Measurements from ENCODE around the gene UNC5C. TPM values are rescaled to one million over a fixed set of nuclear protein-coding genes. Genes with fewer than 3 reads are reported as not detected.

The UNC5C gene
- total and polyA plus RNA-seq, 2 of the 4 experiments (the other 2 are of a cell fraction): under 0.01 TPM

- dilution Hi-C loops (cut with HindIII; ENCODE audit: low sequenced_read_pairs, unreplicated experiment): no loop called here
- H3K36me3 ChIP-seq (ENCODE audit: control insufficient read depth, insufficient read depth, low read length): no peaks in the 10 kb centered on the region
- H4K5ac ChIP-seq (ENCODE audit: low read depth, low read length): no peak overlapping the region
- no peak overlapping the region for H3K4me3 ChIP-seq (ENCODE audit: insufficient read depth, low read depth, low read length)
- DNase-seq: no peak
- WGBS, 2 experiments (ENCODE audit: extremely low coverage in 2 of 2, insufficient read length in 1 of 2): 60% methylated on average over 2 of the region's 6 CpGs; no CpG with 5 or more reads in 1 of the 2 experiments
- intact Hi-C loops (cut with micrococcal nuclease): loop anchor here (10.0 kb wide), 2 partner anchors 352 to 872 kb away; no protein-coding TSS in a partner anchor
- H3K9me1 ChIP-seq (ENCODE audit: insufficient read depth, low read length): no peaks in the 10 kb centered on the region
- H2BK15ac ChIP-seq (ENCODE audit: low read depth, low read length): no peak overlapping the region
- no peak overlapping the region for H4K91ac ChIP-seq (ENCODE audit: insufficient read depth, low read depth, low read length)
- no peak overlapping the region for H2AK9ac ChIP-seq (replicated peaks; ENCODE audit: low read depth, low read length, poor library complexity)
- ATAC-seq (ENCODE audit: low read depth): no peak
- H3K9me3 ChIP-seq (ENCODE audit: control insufficient read depth, insufficient read depth, low read length): no peaks in the 10 kb centered on the region
- no peak overlapping the region for H3K23ac ChIP-seq (ENCODE audit: low read depth, low read length)
- no peaks in the 10 kb centered on the region for H4K20me1 ChIP-seq (ENCODE audit: insufficient read depth, low read length)
- no peak overlapping the region for H3K4me2 ChIP-seq (ENCODE audit: low read depth, low read length)
- no peak overlapping the region for H4K8ac ChIP-seq (ENCODE audit: low read depth in 2 of 2, low read length in 2 of 2)
- no peak overlapping the region for H3K56ac ChIP-seq (ENCODE audit: extremely low read depth, insufficient read depth, low read length)
- no peak for TF ChIP-seq FOS (IDR thresholded peaks at IDR 0.05; ENCODE audit: low read depth, low read length)
- no peak for TF ChIP-seq USF2 (IDR thresholded peaks at IDR 0.05; ENCODE audit: low read depth, low read length)
- no peak for TF ChIP-seq SMC3 (IDR thresholded peaks at IDR 0.05; ENCODE audit: low read depth, low read length)
- TF ChIP-seq RAD21 (IDR thresholded peaks at IDR 0.05; ENCODE audit: low read length): no peak
- no peak for TF ChIP-seq RFX5 (IDR thresholded peaks at IDR 0.05; ENCODE audit: low read depth, low read length)
- TF ChIP-seq CHD1 (IDR thresholded peaks at IDR 0.05; ENCODE audit: low read depth, low read length): no peak
- no peak for TF ChIP-seq NFE2L2 (IDR thresholded peaks at IDR 0.05; ENCODE audit: low read depth, low read length)
- no peak for TF ChIP-seq BHLHE40 (IDR thresholded peaks at IDR 0.05; ENCODE audit: low read depth, low read length)
- TF ChIP-seq MXI1 (IDR thresholded peaks at IDR 0.05; ENCODE audit: borderline replicate concordance, low read depth, low read length): no peak
- TF ChIP-seq MAFK (IDR thresholded peaks at IDR 0.05; ENCODE audit: low read depth, low read length): no peak
- no TSS peak for BruUV-seq (replicated peaks)
- no peak overlapping the region for H2AK5ac ChIP-seq (ENCODE audit: low read depth, low read length)
- no peak overlapping the region for H2BK20ac ChIP-seq (ENCODE audit: low read depth, low read length)
- H3K27me3 ChIP-seq (ENCODE audit: control insufficient read depth, insufficient read depth, low read length): no peaks in the 10 kb centered on the region; the same call in 1 of the 2 replicates
- no peak overlapping the region for H2AFZ ChIP-seq (replicated peaks; ENCODE audit: low read length, poor library complexity)
- H2BK120ac ChIP-seq (ENCODE audit: low read depth, low read length): no peak overlapping the region
- POLR2A ChIA-PET (ENCODE audit: unreplicated experiment): no interaction called here
- H3K27ac ChIP-seq (ENCODE audit: insufficient read depth, low read length): no peak overlapping the region
- H3K4ac ChIP-seq (ENCODE audit: low read depth, low read length): no peak overlapping the region
- H3K4me1 ChIP-seq (ENCODE audit: control insufficient read depth, insufficient read depth, low read length): no peaks in the 10 kb centered on the region
- in situ Hi-C loops (cut with MboI; ENCODE audit: low sequenced_read_pairs): no loop called here
- no peak overlapping the region for H3K9ac ChIP-seq (ENCODE audit: low read depth, low read length)
- CTCF ChIA-PET: no interaction called here
- no peak overlapping the region for H2BK5ac ChIP-seq (ENCODE audit: low read depth, low read length, poor library complexity, severe bottlenecking)
- H3K18ac ChIP-seq (ENCODE audit: low read depth, low read length): no peak overlapping the region
- no peak overlapping the region for H3K14ac ChIP-seq (replicated peaks; ENCODE audit: low read depth, low read length)
- H3K79me1 ChIP-seq (ENCODE audit: low read depth in 1 of 2, low read length in 2 of 2): no peaks in the 10 kb centered on the region
These were observed 385.9 kb downstream of the UNC5C start for GRCh38 chr4:95162867-95163266.
